ENCODE results near the gene FBF1.
"Not testable (repeated sequence)": the region's sequence is repeated elsewhere in the genome, so short reads cannot be mapped to it uniquely, and the experiment has no call there.

FBF1 gene

GRCh38 chr17:75876190-75876937 is 64.5 kb downstream of the FBF1 start:
- DNase-seq (ENCODE audit: low read depth), result peak; percentile 82

GRCh38 chr17:75875940-75876189 is 65.0 kb downstream of the FBF1 start:
- no peak for DNase-seq (ENCODE audit: low read depth)

GRCh38 chr17:75875182-75875939 is 65.5 kb downstream of the FBF1 start:
- no peak for DNase-seq (ENCODE audit: low read depth)

- no peak for DNase-seq (ENCODE audit: low read depth)
These were observed 66.3 kb downstream of the FBF1 start for GRCh38 chr17:75874323-75875181.

GRCh38 chr17:75873587-75874322 is 67.1 kb downstream of the FBF1 start:
- no peak for DNase-seq (ENCODE audit: low read depth)

- DNase-seq (ENCODE audit: low read depth), result peak; percentile 41
These were observed 68.1 kb downstream of the FBF1 start for GRCh38 chr17:75872434-75873351.

- not testable (repeated sequence) for DNase-seq (ENCODE audit: low read depth)
These were observed 70.6 kb downstream of the FBF1 start for GRCh38 chr17:75870228-75870627.

GRCh38 chr17:75869282-75870141 is 71.3 kb downstream of the FBF1 start:
- DNase-seq (ENCODE audit: low read depth), result no peak

- DNase-seq (ENCODE audit: low read depth), result not testable (repeated sequence)
These were observed 72.0 kb downstream of the FBF1 start for GRCh38 chr17:75868730-75869281.

- DNase-seq (ENCODE audit: low read depth), result not testable (repeated sequence)
These were observed 75.2 kb downstream of the FBF1 start for GRCh38 chr17:75865404-75866188.

GRCh38 chr17:75864887-75865286 is 76.0 kb downstream of the FBF1 start:
- not testable (repeated sequence) for DNase-seq (ENCODE audit: low read depth)

GRCh38 chr17:75864448-75864871 is 76.4 kb downstream of the FBF1 start:
- DNase-seq (ENCODE audit: low read depth), result no peak

GRCh38 chr17:75861927-75862317 is 78.9 kb downstream of the FBF1 start:
- DNase-seq (ENCODE audit: low read depth), result no peak

Data from T-helper 22 cell (primary cell).